GM18505 (cell line): ENCODE results near the gene SCN4A.

Source experiments
- ATAC-seq: cut with Tn5 transposase; IDR thresholded peaks from one replicate; pipeline ENCODE4 v1.9.1; 2021; ENCODE audit not compliant: unreplicated experiment
- POLR2A ChIP-seq: IDR thresholded peaks from 4 replicates; pipeline ENCODE4 v1.6.1; 2011; ENCODE audit warnings: borderline replicate concordance; ENCODE audit not compliant: insufficient read depth, insufficient read length; ENCODE audit errors: extremely low read depth

SCN4A gene

DNA sequence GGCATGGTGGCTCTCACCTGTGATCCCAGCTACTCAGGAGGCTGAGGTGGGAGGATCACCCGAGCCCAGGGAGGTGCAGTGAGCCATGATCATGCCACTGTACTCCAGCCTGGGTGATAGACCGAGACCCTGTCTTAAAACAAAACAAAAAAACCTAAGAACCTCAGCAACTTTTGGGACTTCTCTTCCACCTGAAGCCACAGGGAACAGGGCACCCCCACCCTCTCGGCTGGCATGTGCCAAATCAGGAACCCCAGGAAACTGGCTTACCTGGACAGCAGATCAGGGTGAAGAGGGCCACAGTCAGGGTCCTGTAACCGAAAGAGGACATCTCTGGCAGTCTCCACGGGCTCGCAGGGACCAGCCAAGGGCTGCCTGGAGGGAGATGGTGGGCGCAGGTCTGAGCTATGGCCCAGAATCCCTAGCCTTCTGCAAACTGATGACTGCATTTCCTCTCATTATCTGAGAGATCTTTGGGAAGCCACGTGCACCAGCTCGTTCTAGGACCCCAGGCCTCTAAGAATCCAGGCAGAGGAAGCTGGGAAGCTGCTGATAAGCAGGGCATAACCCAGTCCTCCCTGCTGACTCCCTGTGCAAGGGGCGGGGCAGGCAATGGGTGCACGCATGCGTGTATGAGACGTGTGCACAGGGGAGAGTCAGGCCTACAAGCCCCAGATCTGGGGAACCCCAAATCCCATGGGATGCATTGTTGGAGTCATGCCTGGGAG is 33.8 kb upstream of the SCN4A start:
- no peak for TF ChIP-seq POLR2A
- ATAC-seq: no peak

- ATAC-seq: no peak
- TF ChIP-seq POLR2A: no peak
Measured at GRCh38 chr17:64005734-64006167, 33.0 kb upstream of the SCN4A start.

- TF ChIP-seq POLR2A: no peak
- no peak for ATAC-seq
Measured at GRCh38 chr17:64004903-64005733, 32.4 kb upstream of the SCN4A start.

GRCh38 chr17:64004218-64004770 is 31.6 kb upstream of the SCN4A start:
- no peak for TF ChIP-seq POLR2A
- ATAC-seq: no peak

- no peak for ATAC-seq
- no peak for TF ChIP-seq POLR2A
Measured at GRCh38 chr17:64003526-64004121, 30.9 kb upstream of the SCN4A start.

GRCh38 chr17:64002658-64003525 is 30.2 kb upstream of the SCN4A start:
- TF ChIP-seq POLR2A: no peak
- no peak for ATAC-seq

DNA sequence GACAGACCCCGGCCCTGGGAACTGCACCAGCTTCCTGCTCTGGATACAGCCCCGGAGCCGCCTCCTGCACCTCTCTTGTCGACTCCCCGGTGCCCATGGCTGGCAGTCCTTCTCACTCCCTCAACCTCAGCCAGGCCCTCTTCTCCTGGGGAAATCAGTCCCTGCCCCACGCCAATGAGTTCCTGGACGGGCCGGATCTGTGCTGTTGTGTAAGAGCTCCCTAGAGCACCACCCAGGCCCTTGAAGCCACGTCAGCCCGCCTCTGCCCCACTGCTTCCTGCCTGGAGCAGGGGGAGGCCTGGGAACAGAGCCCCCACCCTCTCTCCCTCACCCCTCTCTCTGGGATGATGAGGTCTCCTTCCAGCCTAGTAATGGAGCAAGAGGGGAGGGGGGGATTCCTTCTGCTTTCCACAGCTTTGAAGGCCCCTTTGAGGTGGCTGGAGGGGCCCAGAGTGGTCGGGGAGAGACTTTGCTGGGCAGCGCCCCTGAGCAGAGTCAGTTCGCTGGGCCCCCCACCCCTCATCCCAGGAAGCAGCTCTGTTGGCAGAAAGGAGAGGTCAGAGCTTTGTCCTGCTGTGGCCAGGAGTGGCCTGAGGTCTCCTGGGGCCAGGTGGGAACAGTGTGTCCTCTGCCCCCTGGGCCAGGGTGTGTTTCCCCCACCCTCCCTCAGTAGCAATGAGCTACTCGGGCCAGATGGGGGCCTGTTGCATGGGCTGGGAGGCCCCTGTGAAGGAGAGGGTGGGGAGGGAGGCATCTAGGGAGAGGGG is 29.2 kb upstream of the SCN4A start:
- ATAC-seq: no peak
- no peak for TF ChIP-seq POLR2A

DNA sequence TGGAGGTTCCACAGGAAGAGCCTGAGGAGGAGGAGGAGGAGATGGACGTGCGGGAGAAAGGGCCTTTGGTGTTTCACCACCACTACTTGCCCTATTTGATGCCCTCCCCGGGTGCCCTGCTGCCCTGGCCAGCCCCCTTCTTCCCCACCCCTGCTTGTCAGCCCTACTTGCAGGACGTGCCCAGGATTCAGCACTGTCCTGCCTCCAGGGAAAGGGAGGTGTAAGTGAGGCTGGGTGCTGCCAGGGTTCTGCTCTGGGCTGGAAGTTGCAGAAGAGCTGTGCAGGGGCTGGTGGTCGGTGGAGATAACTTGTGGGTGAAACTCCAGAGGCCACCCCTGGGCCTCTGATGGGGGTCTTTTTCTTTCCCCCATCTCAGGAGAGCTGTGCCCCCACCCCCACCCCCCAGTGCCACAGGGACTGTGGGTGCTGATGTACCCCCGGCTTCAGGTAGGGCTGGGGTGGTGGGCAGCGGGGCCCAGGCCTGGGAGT is 28.4 kb upstream of the SCN4A start:
- no peak for TF ChIP-seq POLR2A
- ATAC-seq: no peak

DNA sequence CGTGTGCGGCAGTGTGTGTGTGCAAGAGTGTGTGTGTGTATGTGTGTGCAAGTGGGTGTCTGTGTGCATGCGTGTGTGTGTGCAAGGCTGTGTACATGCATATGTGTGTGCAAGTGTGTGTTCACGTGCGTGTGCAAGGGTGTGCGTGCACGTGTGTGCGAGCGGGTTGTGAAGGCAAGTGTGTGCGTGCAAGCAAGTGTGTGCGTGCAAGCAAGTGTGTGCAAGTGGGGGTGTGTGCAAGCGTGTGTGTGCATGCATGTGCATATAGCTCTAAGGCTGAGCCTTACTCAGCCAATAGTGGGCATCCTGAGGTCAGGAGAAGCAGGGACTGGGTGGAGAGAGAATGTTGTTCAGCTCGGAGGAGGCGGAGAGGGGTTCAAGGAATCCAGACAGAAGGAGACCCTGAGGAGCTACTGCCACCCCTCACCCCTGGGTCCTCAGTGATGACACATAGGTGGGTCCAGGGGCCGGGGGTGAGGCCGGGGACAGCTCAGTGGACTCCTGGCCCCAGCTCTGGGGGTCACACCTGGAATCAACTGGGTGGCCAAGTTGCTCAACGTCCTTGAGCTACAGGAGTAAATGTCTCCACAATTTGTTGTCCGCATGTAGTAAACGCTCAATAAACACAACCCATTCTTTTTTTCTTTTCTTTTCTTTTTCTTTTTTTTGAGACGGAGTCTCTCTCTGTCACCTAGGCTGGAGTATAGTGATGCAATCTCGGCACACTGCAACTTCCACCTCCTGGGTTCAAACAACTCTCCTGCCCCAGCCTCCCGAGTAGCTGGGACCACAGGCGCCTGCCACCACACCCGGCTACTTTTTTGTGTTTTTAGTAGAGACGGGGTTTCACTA is 27.2 kb upstream of the SCN4A start:
- TF ChIP-seq POLR2A: no peak
- no peak for ATAC-seq

DNA sequence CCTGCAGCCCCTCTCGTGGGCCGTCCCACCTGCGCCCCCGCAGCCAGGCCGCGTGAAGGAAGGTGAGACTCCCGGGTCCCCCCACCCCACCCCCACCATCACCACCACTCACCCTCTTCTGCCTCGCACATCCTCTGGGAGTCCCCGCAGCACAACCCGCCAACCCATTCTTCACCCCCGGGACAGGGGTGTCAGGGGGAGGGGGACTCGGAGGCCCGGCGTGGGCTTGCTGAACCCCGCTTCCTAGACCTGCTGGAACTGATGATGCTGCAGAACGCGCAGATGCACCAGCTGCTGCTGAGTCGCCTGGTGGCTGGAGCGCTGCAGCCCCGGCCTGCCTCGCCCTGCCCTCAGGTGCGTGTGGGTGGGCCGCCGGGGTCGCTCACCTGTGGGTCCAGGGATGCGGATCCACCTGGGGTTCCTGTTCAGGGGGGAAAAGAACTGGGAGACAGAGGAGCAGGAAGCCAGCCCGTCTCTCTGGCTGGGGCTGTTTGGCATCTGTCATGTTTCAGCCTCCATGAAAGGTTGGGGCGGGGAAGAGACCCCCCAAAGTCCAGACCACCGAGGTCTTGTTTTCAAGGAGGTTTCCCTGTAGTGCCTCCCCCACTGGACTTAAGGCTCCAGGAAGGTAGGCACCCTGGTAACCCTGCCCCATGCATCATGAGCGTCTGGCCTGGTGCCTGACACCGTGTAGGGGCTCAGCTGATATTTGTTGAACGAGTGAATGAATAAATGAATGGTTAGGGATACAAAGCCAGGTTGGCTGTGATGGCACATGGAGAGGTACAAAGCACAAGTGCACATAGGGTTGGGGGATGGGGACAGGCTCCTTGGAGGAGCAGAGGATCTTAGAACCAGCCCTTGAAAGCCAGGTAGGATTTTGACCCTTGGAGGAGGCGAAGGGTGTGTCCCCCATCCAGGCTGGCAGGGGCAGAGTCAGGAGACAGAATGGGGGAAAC is 26.3 kb upstream of the SCN4A start:
- TF ChIP-seq POLR2A: no peak
- ATAC-seq: no peak
